Adrenal gland (tissue), 12 donors: ENCODE measurements around the gene HSPA1B. TPM values are rescaled to one million over a fixed set of nuclear protein-coding genes. Genes with fewer than 3 reads are reported as not detected.
"Not testable (repeated sequence)": the region's sequence is repeated elsewhere in the genome, so short reads cannot be mapped to it uniquely, and the experiment has no call there.

Source experiments
- DNase-seq, 7 donors: peaks; one replicate each; pipeline ENCODE4 v3.0.0-alpha.2; 2019 to 2020
- H3K27ac ChIP-seq, 5 donors: fragments of 200-600 bp; sonication (generic) in 4 of 5; 1 replicate in 3 of 5; 2 replicates in 2 of 5; pipeline versions ENCODE4 v1.5.1 to v1.8.0; 2016 to 2020; ENCODE audit warnings: mild to moderate bottlenecking in 1 of 5
- H3K27me3 ChIP-seq: fragments of 200-600 bp; 2 replicates; pipeline ENCODE4 v1.8.0; 2021
- H3K36me3 ChIP-seq, 2 donors: fragments of 200-600 bp; replicated peaks in 1 of 2; 1 replicate in 1 of 2; 2 replicates in 1 of 2; pipeline versions ENCODE4 v1.5.1 to v1.8.0; 2018 to 2022
- H3K4me1 ChIP-seq, 2 donors: fragments of 200-600 bp; replicated peaks in 1 of 2; 1 replicate in 1 of 2; 2 replicates in 1 of 2; pipeline versions ENCODE4 v1.5.1 to v1.8.0; 2018 to 2021
- H3K4me3 ChIP-seq, 4 donors: fragments of 200-600 bp; sonication (generic) in 3 of 4; one replicate each; pipeline ENCODE4 v1.5.1; 2016 to 2018
- H3K9me3 ChIP-seq, 3 donors: fragments of 200-600 bp; sonication (generic) in 1 of 3; replicated peaks in 1 of 3; 1 replicate in 2 of 3; 2 replicates in 1 of 3; pipeline versions ENCODE4 v1.5.1 to v1.8.0; 2016 to 2021
- POLR2A ChIP-seq, 2 donors: fragments of 450-650 bp; IDR thresholded peaks; one replicate each; pipeline ENCODE4 v1.6.1; 2017; ENCODE audit warnings: antibody characterized with exemption in 2 of 2, mild to moderate bottlenecking in 2 of 2, moderate library complexity in 1 of 2
- WGBS, 4 donors: extraction: QIAGEN DNeasy Blood & Tissue Kit in 2 of 4; methylation state at CpG; one replicate each; pipeline versions ENCODE4 v1.1.5 to v1.1.7; 2013 to 2017; 5-methylcytosine and 5-hydroxymethylcytosine counted together
- intact Hi-C, 2 donors: fragments of 100-400 bp; cut with DNase I; formaldehyde crosslinking; loops; one replicate each; pipeline versions ENCODE4 v1.14.1 to v1.15.0; 2022 to 2023
- polyA plus RNA-seq, 3 donors: library from polyadenylated mRNA; stranded (reverse); fragments of 200-250 nt in 2 of 3; fragments of 350-450 nt in 1 of 3; fragmentation: Illumina TruSeq in 1 of 3; extraction: RNeasy Lipid Tissue Mini Kit (QIAGEN cat#74804) in 1 of 3; gene quantifications; one replicate each; pipeline ENCODE4 v1.2.3, GENCODE V29; 2013 to 2014
- total RNA-seq, 9 donors: library from RNA; depleted of rRNA in 4 of 9; stranded (reverse); fragments of >200 nt in 4 of 9; fragments of 120-200 nt in 1 of 9; fragmentation: NEBNext Ultra II Directional in 1 of 9; extraction: Animal tissue kit (Norgen Biotek cat#: 25700) in 1 of 9; gene quantifications; one replicate each; pipeline versions ENCODE4 v1.1.0 to v1.2.4, GENCODE V29; 2013 to 2023
- TF ChIP-seq, protein P1 (sequence below), 6 experiments: fragments of 450-650 bp in 4 of 6; fragments of 200-600 bp in 2 of 6; sonication (generic) in 1 of 6; IDR thresholded peaks; 1 replicate in 5 of 6; 2 replicates in 1 of 6; pipeline versions ENCODE4 v1.5.1 to v1.8.0; 2016 to 2021; ENCODE audit warnings: antibody characterized with exemption in 6 of 6, mild to moderate bottlenecking in 2 of 6, moderate library complexity in 1 of 6
- donor health status: healthy with polysubstance abuse.
- donor health status: Bipolar disorder and iron deficiency.
- donor health status: DM: yes; HTN: yes; CAD: no.
- donor health status: DM: no; HTN: no; CAD: no.
- donor health status: DM: no; HTN: no; CAD: no.
- donor health status: DM: yes; HTN: yes; CAD: no.

The HSPA1B gene
- total and polyA plus RNA-seq, 12 donors: 29.0 to 424 (median 212) TPM

GRCh38 chr6:31792761-31793171 is 34.8 kb upstream of the HSPA1B start:
- Histone ChIP-seq H3K9me3 (no peaks in the 10 kb centered on the region), H3K4me3 (no peak overlapping the region), H3K36me3 (peaks cover 0 to 18% of the 10 kb centered on the region in 2 donors), H3K27ac (peak overlapping the region in 3 of 5 donors; percentile 66 to 97 (median 79)), H3K27me3 (no peaks in the 10 kb centered on the region), H3K4me1 (peaks cover 13 to 23% of the 10 kb centered on the region in 2 donors)
- intact Hi-C loops: no loop called here
- WGBS, 4 donors: 39 to 54% (median 48%) methylated on average over 8 to 12 of the region's 12 CpGs
- peak in 6 of 7 donors; percentile 54 to 82 (median 65) for DNase-seq
- peak in 1 of 2 donors; percentile 43 for TF ChIP-seq POLR2A (IDR thresholded peaks at IDR 0.05)
- TF ChIP-seq, protein P1, sequence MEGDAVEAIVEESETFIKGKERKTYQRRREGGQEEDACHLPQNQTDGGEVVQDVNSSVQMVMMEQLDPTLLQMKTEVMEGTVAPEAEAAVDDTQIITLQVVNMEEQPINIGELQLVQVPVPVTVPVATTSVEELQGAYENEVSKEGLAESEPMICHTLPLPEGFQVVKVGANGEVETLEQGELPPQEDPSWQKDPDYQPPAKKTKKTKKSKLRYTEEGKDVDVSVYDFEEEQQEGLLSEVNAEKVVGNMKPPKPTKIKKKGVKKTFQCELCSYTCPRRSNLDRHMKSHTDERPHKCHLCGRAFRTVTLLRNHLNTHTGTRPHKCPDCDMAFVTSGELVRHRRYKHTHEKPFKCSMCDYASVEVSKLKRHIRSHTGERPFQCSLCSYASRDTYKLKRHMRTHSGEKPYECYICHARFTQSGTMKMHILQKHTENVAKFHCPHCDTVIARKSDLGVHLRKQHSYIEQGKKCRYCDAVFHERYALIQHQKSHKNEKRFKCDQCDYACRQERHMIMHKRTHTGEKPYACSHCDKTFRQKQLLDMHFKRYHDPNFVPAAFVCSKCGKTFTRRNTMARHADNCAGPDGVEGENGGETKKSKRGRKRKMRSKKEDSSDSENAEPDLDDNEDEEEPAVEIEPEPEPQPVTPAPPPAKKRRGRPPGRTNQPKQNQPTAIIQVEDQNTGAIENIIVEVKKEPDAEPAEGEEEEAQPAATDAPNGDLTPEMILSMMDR (IDR thresholded peaks at IDR 0.05): peak in 1 of 6 experiments; percentile 3

- H3K9me3 ChIP-seq, H3K27me3 ChIP-seq, DNase-seq, H3K4me3 ChIP-seq, intact Hi-C loops: not testable (repeated sequence)
- H3K27ac ChIP-seq: peak overlapping the region in 2 of 5 donors; percentile 97 to 100
- peaks cover 0 to 18% of the 10 kb centered on the region in 2 donors for H3K36me3 ChIP-seq
- 91 to 96% (median 93%) methylated on average over 6 of the region's 6 CpGs for WGBS, 4 donors
- H3K4me1 ChIP-seq: peaks cover 13 to 23% of the 10 kb centered on the region in 2 donors
Observed at GRCh38 chr6:31793927-31794245, 33.7 kb upstream of the HSPA1B start.

- Histone ChIP-seq H3K36me3 (peaks cover 0 to 18% of the 10 kb centered on the region in 2 donors), H3K4me1 (peaks cover 13 to 23% of the 10 kb centered on the region in 2 donors), H3K4me3 (peak overlapping the region in 3 of 4 donors; percentile 89 to 92 (median 90)), H3K27ac (peak overlapping the region; percentile 31 to 100 (median 87)), H3K9me3 (no peaks in the 10 kb centered on the region), H3K27me3 (no peaks in the 10 kb centered on the region)
- intact Hi-C loops: no loop called here
- WGBS, 4 donors: 24 to 39% (median 25%) methylated on average over 5 to 7 of the region's 7 CpGs
- DNase-seq: no peak
- TF ChIP-seq POLR2A (IDR thresholded peaks at IDR 0.05): no peak
- TF ChIP-seq, protein P1 (IDR thresholded peaks at IDR 0.05): no peak
Observed at GRCh38 chr6:31794294-31794865, 33.2 kb upstream of the HSPA1B start.

- no peak for DNase-seq
- WGBS, 4 donors: 0 to 2% (median 2%) methylated on average over 17 to 44 of the region's 44 CpGs
- TF ChIP-seq POLR2A (IDR thresholded peaks at IDR 0.05): no peak
- TF ChIP-seq, protein P1 (IDR thresholded peaks at IDR 0.05): no peak
- H3K4me3 ChIP-seq: peak overlapping the region; percentile 73 to 92 (median 90)
- intact Hi-C loops: no loop called here
- no peaks in the 10 kb centered on the region for H3K9me3 ChIP-seq
- H3K36me3 ChIP-seq: peaks cover 0 to 16% of the 10 kb centered on the region in 2 donors
- no peaks in the 10 kb centered on the region for H3K27me3 ChIP-seq
- peaks cover 13 to 23% of the 10 kb centered on the region in 2 donors for H3K4me1 ChIP-seq
- H3K27ac ChIP-seq: peak overlapping the region; percentile 56 to 100 (median 87)
Observed at GRCh38 chr6:31794866-31795615, 32.5 kb upstream of the HSPA1B start.
